PFSK-1 (cell line): ENCODE measurements around the gene RBMS3.

Experiments
- FOXP2 ChIP-seq: optimal IDR thresholded peaks from 2 replicates; pipeline ENCODE3; 2011; ENCODE audit warnings: borderline replicate concordance, control low read depth, inconsistent platforms; ENCODE audit not compliant: insufficient read depth; ENCODE audit errors: extremely low read length, extremely low read depth
- POLR2AphosphoS5 ChIP-seq: IDR thresholded peaks from 2 replicates; pipeline ENCODE4 v1.6.1; 2012; ENCODE audit warnings: low read depth, mild to moderate bottlenecking, control low read depth, low read length, moderate library complexity
- SIN3A ChIP-seq: IDR thresholded peaks from 2 replicates; pipeline ENCODE4 v1.6.1; 2012; ENCODE audit warnings: mild to moderate bottlenecking, low read length, moderate library complexity, borderline replicate concordance; ENCODE audit not compliant: insufficient read depth
- TAF1 ChIP-seq: IDR thresholded peaks from 2 replicates; pipeline ENCODE4 v1.6.1; 2012; ENCODE audit warnings: low read length, control low read depth, borderline replicate concordance; ENCODE audit not compliant: insufficient read depth
- TF ChIP-seq, protein P1 (sequence below), 2 experiments: IDR thresholded peaks; 2 replicates each; pipeline versions ENCODE4 v1.6.1 to v1.8.0; 2011 to 2012; ENCODE audit warnings: low read depth in 2 of 2, low read length in 2 of 2, control low read depth in 1 of 2, inconsistent platforms in 1 of 2, mild to moderate bottlenecking in 1 of 2, moderate library complexity in 1 of 2; ENCODE audit not compliant: insufficient read depth in 1 of 2

RBMS3 gene

DNA sequence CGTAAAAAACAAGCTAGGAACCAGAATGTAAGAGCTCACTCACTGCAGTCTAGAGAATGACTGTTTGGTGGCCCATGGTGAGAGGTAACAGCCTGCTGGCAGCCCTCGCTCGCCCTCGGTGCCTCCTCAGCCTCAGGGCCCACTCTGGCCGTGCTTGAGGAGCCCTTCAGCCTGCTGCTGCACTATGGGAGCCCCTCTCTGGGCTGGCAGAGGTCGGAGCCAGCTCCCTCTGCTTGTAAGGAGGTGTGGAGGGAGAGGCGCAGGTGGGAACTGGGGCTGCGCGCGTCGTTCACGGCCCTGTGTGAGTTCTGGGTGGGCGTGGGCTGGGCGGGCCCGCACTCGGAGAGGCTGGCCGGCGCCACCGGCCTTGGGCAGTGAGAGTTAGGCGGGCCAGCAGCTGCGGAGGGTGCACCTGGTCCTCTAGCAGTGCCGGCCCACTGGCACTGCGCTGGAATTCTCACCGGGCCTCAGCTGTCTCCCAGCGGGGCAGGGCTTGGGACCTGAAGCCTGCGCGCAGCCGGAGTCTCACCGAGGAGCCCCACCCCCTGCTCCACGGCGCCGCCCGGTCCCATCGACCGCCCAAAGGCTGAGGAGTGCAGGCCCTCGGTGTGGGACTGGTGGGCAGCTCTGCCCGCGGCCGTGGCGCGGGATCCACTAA lies 420.6 kb downstream of the RBMS3 start:
- TF ChIP-seq SIN3A (no peak), TAF1 (no peak)

DNA sequence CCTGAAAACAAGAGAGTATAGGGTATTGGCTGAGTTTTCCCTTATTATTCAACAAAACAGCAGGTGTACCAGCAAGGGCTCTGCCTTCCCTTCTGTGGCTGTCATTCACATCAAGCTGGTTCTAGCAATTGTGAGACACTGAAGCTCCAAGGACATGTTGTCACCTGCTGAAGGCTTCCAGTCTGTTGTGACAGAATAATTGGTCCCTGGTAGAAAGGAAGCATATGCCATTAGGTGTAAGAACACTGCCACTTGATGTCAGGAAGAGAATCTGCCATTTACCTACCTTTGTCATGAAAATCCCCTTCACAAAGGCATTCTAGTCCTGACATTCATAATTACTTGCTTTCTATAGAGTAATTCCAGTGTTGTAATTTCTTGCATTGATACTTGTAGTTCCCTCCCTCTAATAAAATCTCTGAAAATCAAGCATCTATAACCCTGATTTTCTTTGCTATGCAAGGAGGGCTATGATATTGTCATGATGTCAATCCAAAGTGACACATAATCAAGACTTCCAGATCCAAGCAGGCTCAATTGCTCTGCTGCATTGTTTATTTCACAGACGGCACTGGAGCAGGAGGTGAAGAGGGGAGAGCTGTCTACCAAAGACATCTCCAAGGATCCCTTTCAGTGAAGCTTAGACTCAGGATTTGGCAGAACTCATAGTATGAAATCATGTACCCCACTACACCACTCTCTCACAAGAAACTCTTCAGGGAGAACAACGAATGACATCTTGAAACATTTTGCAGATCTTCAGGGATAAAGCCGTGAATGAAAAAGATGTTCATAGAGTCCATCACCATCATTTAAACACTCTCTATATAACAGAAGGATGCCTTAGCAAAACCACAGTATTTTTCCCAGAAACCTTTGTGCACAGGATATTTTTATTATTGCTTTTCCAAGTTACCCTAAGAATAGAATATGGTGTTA lies 425.3 kb downstream of the RBMS3 start:
- no peak for TF ChIP-seq TAF1
- no peak for TF ChIP-seq POLR2AphosphoS5
- no peak for TF ChIP-seq FOXP2
- TF ChIP-seq, protein P1, sequence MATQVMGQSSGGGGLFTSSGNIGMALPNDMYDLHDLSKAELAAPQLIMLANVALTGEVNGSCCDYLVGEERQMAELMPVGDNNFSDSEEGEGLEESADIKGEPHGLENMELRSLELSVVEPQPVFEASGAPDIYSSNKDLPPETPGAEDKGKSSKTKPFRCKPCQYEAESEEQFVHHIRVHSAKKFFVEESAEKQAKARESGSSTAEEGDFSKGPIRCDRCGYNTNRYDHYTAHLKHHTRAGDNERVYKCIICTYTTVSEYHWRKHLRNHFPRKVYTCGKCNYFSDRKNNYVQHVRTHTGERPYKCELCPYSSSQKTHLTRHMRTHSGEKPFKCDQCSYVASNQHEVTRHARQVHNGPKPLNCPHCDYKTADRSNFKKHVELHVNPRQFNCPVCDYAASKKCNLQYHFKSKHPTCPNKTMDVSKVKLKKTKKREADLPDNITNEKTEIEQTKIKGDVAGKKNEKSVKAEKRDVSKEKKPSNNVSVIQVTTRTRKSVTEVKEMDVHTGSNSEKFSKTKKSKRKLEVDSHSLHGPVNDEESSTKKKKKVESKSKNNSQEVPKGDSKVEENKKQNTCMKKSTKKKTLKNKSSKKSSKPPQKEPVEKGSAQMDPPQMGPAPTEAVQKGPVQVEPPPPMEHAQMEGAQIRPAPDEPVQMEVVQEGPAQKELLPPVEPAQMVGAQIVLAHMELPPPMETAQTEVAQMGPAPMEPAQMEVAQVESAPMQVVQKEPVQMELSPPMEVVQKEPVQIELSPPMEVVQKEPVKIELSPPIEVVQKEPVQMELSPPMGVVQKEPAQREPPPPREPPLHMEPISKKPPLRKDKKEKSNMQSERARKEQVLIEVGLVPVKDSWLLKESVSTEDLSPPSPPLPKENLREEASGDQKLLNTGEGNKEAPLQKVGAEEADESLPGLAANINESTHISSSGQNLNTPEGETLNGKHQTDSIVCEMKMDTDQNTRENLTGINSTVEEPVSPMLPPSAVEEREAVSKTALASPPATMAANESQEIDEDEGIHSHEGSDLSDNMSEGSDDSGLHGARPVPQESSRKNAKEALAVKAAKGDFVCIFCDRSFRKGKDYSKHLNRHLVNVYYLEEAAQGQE (IDR thresholded peaks at IDR 0.05; ENCODE audit: insufficient read depth in 1 of 2, low read depth in 2 of 2, low read length in 2 of 2), result no peak
- TF ChIP-seq SIN3A, result no peak

DNA sequence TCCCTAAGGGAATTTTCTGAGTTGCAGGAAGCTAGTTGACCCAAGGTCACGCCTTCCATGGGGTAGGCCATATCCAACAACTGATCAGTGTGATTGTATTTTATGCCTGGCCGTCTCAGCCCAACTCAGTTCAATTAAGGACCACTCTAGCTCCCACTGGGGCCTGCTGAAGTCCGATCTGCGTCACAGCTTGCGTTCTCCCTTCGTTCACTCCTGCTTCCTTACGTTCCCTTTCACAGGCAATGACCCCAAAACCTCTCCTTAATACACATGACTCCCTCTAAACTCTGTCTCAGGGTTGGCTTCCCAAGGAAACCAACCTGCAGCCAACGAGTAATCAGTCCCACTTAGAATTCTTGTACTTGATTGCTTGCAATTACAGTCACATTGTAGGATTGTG lies 428.0 kb downstream of the RBMS3 start:
- TF ChIP-seq TAF1, result no peak
- no peak for TF ChIP-seq FOXP2
- TF ChIP-seq, protein P1 (IDR thresholded peaks at IDR 0.05; ENCODE audit: insufficient read depth in 1 of 2, low read depth in 2 of 2, low read length in 2 of 2), result no peak
- no peak for TF ChIP-seq POLR2AphosphoS5
- no peak for TF ChIP-seq SIN3A

DNA sequence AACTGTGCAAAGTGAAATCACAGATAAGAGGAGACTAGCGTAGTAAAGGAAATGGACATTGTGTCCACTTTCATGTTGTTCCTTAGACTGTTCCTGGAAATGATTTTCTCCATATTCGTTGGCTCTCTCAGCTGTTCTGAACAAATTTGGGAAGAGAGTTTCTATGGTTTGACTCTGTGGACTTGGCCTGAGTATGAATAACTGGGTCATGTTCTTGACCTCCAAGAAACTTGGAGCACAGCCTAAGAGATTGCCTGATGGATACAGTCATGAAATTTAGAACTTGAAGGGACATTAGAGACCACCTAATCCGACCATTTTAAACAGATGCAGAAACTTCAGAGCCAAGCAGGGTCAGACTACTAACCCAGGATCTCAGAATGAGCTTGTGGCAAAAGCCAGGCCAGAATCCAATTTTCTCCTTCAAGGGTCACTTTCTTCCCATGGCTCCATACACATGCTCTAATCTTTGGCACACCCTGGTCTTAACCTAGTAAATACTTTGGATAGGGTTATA lies 430.4 kb downstream of the RBMS3 start:
- TF ChIP-seq SIN3A (no peak), POLR2AphosphoS5 (no peak), FOXP2 (no peak), TAF1 (no peak)
- TF ChIP-seq, protein P1 (IDR thresholded peaks at IDR 0.05; ENCODE audit: insufficient read depth in 1 of 2, low read depth in 2 of 2, low read length in 2 of 2), result no peak

DNA sequence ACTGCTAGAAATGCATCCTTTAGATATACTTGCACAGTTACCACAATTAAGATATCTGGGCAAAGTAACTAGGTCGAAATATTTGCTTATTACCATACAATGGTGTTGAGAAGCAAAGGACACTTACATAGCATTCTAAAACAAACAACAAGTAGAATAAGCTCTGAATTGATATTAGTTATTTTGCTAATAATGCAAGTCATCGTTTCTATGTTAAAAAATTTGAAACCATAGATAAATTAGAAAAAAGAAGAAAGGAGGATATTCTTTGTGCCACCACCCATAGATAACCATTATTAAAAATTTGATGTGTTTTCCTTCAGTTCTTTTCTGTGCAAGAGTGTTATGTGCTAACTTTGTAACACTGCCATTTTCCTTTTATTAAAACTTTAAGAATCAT lies 435.3 kb downstream of the RBMS3 start:
- TF ChIP-seq TAF1, result no peak
- no peak for TF ChIP-seq SIN3A
- TF ChIP-seq POLR2AphosphoS5, result no peak
- no peak for TF ChIP-seq FOXP2
- TF ChIP-seq, protein P1 (IDR thresholded peaks at IDR 0.05; ENCODE audit: insufficient read depth in 1 of 2, low read depth in 2 of 2, low read length in 2 of 2), result no peak
